Vagina (tissue), 2 donors: Measurements from ENCODE around the gene GSKIP. TPM values are rescaled to one million over a fixed set of nuclear protein-coding genes. Genes with fewer than 3 reads are reported as not detected.

Source experiments
- DNase-seq, 2 donors: peaks; one replicate each; pipeline ENCODE4 v3.0.0-alpha.2; 2017; ENCODE audit errors: extremely low spot score in 2 of 2
- H3K27ac ChIP-seq: fragments of 200-600 bp; sonication (generic); one replicate; pipeline ENCODE4 v1.5.1; 2019
- H3K27me3 ChIP-seq: fragments of 200-600 bp; sonication (generic); one replicate; pipeline ENCODE4 v1.5.1; 2019
- H3K36me3 ChIP-seq, 2 donors: fragments of 200-600 bp; sonication (generic); one replicate each; pipeline ENCODE4 v1.5.1; 2017 to 2019
- H3K4me1 ChIP-seq: fragments of 200-600 bp; sonication (generic); one replicate; pipeline ENCODE4 v1.5.1; 2019
- H3K4me3 ChIP-seq, 2 donors: fragments of 200-600 bp; sonication (generic); 1 replicate in 1 of 2; 2 replicates in 1 of 2; pipeline ENCODE4 v1.5.1; 2016 to 2019
- H3K9me3 ChIP-seq: fragments of 200-600 bp; sonication (generic); one replicate; pipeline ENCODE4 v1.5.1; 2019
- CTCF ChIP-seq, 3 experiments: fragments of 450-650 bp in 2 of 3; fragments of 200-600 bp in 1 of 3; sonication (generic) in 1 of 3; IDR thresholded peaks; one replicate each; pipeline ENCODE4 v1.5.1; 2017 to 2019; ENCODE audit warnings: antibody characterized with exemption in 3 of 3, mild to moderate bottlenecking in 2 of 3, moderate library complexity in 2 of 3
- POLR2A ChIP-seq, 2 donors: fragments of 450-650 bp; IDR thresholded peaks; one replicate each; pipeline ENCODE4 v1.6.1; 2017; ENCODE audit warnings: antibody characterized with exemption in 2 of 2, mild to moderate bottlenecking in 2 of 2, moderate library complexity in 2 of 2
- POLR2AphosphoS5 ChIP-seq, 2 donors: sonication (generic); formaldehyde crosslinking; IDR thresholded peaks; one replicate each; pipeline ENCODE4 v1.9.0; 2017; ENCODE audit warnings: antibody characterized with exemption in 2 of 2, mild to moderate bottlenecking in 2 of 2, low read depth in 1 of 2; ENCODE audit not compliant: insufficient read depth in 1 of 2
- intact Hi-C: fragments of 100-400 bp; cut with DNase I; formaldehyde crosslinking; loops from one replicate; pipeline ENCODE4 v1.15.1; 2023
- total RNA-seq: library from RNA; depleted of rRNA; stranded (reverse); fragments of >200 nt; gene quantifications from one replicate; pipeline ENCODE4 v1.2.3, GENCODE V29; 2016

Gene GSKIP
- total RNA-seq, 1 donor from 2014 or later, result 8.1 TPM

- Histone ChIP-seq H3K27ac (no peak overlapping the region), H3K27me3 (no peaks in the 10 kb centered on the region), H3K4me1 (no peaks in the 10 kb centered on the region), H3K36me3 (no peaks in the 10 kb centered on the region), H3K9me3 (no peaks in the 10 kb centered on the region), H3K4me3 (no peak overlapping the region)
- intact Hi-C loops, result no loop called here
- TF ChIP-seq CTCF (IDR thresholded peaks at IDR 0.05) (no peak), POLR2AphosphoS5 (IDR thresholded peaks at IDR 0.05; ENCODE audit: insufficient read depth in 1 of 2, low read depth in 1 of 2) (no peak), POLR2A (IDR thresholded peaks at IDR 0.05) (no peak)
- no peak for DNase-seq
Measured at GRCh38 chr14:96417254-96417653, 53.9 kb downstream of the GSKIP start.

- TF ChIP-seq POLR2AphosphoS5 (IDR thresholded peaks at IDR 0.05; ENCODE audit: insufficient read depth in 1 of 2, low read depth in 1 of 2) (no peak), CTCF (IDR thresholded peaks at IDR 0.05) (no peak), POLR2A (IDR thresholded peaks at IDR 0.05) (no peak)
- DNase-seq, result no peak
- no peaks in the 10 kb centered on the region for H3K9me3 ChIP-seq
- intact Hi-C loops, result no loop called here
- no peaks in the 10 kb centered on the region for H3K4me1 ChIP-seq
- H3K36me3 ChIP-seq, result no peaks in the 10 kb centered on the region
- no peaks in the 10 kb centered on the region for H3K27me3 ChIP-seq
- H3K27ac ChIP-seq, result no peak overlapping the region
- no peak overlapping the region for H3K4me3 ChIP-seq
Measured at GRCh38 chr14:96418075-96418474, 54.7 kb downstream of the GSKIP start.

- H3K4me1 ChIP-seq, result peaks cover 6% of the 10 kb centered on the region
- intact Hi-C loops, result loop anchor here (10.0 kb wide), 1 partner anchor 126 kb away; no protein-coding TSS in a partner anchor
- H3K4me3 ChIP-seq, result no peak overlapping the region
- DNase-seq, result no peak
- no peaks in the 10 kb centered on the region for H3K36me3 ChIP-seq
- no peak overlapping the region for H3K27ac ChIP-seq
- no peak for TF ChIP-seq POLR2A (IDR thresholded peaks at IDR 0.05)
- TF ChIP-seq POLR2AphosphoS5 (IDR thresholded peaks at IDR 0.05; ENCODE audit: insufficient read depth in 1 of 2, low read depth in 1 of 2), result no peak
- no peak for TF ChIP-seq CTCF (IDR thresholded peaks at IDR 0.05)
- no peaks in the 10 kb centered on the region for H3K27me3 ChIP-seq
- H3K9me3 ChIP-seq, result no peaks in the 10 kb centered on the region
Measured at GRCh38 chr14:96421236-96421635, 57.9 kb downstream of the GSKIP start.

- H3K4me1 ChIP-seq, result peaks cover 6% of the 10 kb centered on the region
- TF ChIP-seq POLR2AphosphoS5 (IDR thresholded peaks at IDR 0.05; ENCODE audit: insufficient read depth in 1 of 2, low read depth in 1 of 2), result no peak
- intact Hi-C loops, result loop anchor here (10.0 kb wide), 1 partner anchor 128 kb away; no protein-coding TSS in a partner anchor
Measured at GRCh38 chr14:96422992-96423391, 59.7 kb downstream of the GSKIP start.

GRCh38 chr14:96423446-96424108, 60.3 kb downstream of the GSKIP start:
- Histone ChIP-seq H3K4me3 (peak overlapping the region; percentile 36 to 45), H3K9me3 (no peaks in the 10 kb centered on the region), H3K27ac (no peak overlapping the region), H3K4me1 (peaks cover 6% of the 10 kb centered on the region), H3K27me3 (no peaks in the 10 kb centered on the region), H3K36me3 (no peaks in the 10 kb centered on the region)
- no peak for DNase-seq
- TF ChIP-seq POLR2AphosphoS5 (IDR thresholded peaks at IDR 0.05; ENCODE audit: insufficient read depth in 1 of 2, low read depth in 1 of 2) (no peak), CTCF (IDR thresholded peaks at IDR 0.05) (no peak), POLR2A (IDR thresholded peaks at IDR 0.05) (no peak)
- intact Hi-C loops, result loop anchor here (10.0 kb wide), 1 partner anchor 129 kb away; no protein-coding TSS in a partner anchor

More at GRCh38 chr14:96422992-96423391, 59.7 kb downstream of the GSKIP start:
- Histone ChIP-seq H3K27ac (no peak overlapping the region), H3K9me3 (no peaks in the 10 kb centered on the region), H3K27me3 (no peaks in the 10 kb centered on the region), H3K4me3 (no peak overlapping the region), H3K36me3 (no peaks in the 10 kb centered on the region)
- DNase-seq, result no peak
